Activated T-cell treated with anti-CD3 and anti-CD28 coated beads, Interleukin-2, amount 50 U/mL, for 48 hours (primary cell): ENCODE measurements around the gene TMEM178B.

Experiments used
- DNase-seq, 2 experiments: peaks; one replicate each; pipeline ENCODE4 v3.0.0-alpha.2; 2020

The TMEM178B gene

GRCh38 chr7:141265668-141266067, 191.8 kb downstream of the TMEM178B start:
- no peak for DNase-seq

- DNase-seq: no peak
Observed at GRCh38 chr7:141268614-141269013, 194.8 kb downstream of the TMEM178B start.

- no peak for DNase-seq
Observed at GRCh38 chr7:141271451-141271850, 197.6 kb downstream of the TMEM178B start.

GRCh38 chr7:141272417-141272816, 198.6 kb downstream of the TMEM178B start:
- DNase-seq: no peak

GRCh38 chr7:141275350-141275749, 201.5 kb downstream of the TMEM178B start:
- no peak for DNase-seq

GRCh38 chr7:141276031-141276430, 202.2 kb downstream of the TMEM178B start:
- DNase-seq: no peak

- DNase-seq: no peak
Observed at GRCh38 chr7:141280100-141280499, 206.2 kb downstream of the TMEM178B start.

GRCh38 chr7:141281311-141281710, 207.4 kb downstream of the TMEM178B start:
- DNase-seq: no peak

- no peak for DNase-seq
Observed at GRCh38 chr7:141286522-141286921, 212.7 kb downstream of the TMEM178B start.

GRCh38 chr7:141287936-141288335, 214.1 kb downstream of the TMEM178B start:
- DNase-seq: no peak

- DNase-seq: no peak
Observed at GRCh38 chr7:141288626-141289025, 214.8 kb downstream of the TMEM178B start.

GRCh38 chr7:141290365-141290764, 216.5 kb downstream of the TMEM178B start:
- DNase-seq: no peak

GRCh38 chr7:141290973-141291372, 217.1 kb downstream of the TMEM178B start:
- no peak for DNase-seq

GRCh38 chr7:141291541-141291940, 217.7 kb downstream of the TMEM178B start:
- no peak for DNase-seq

GRCh38 chr7:141294143-141294829, 220.4 kb downstream of the TMEM178B start:
- no peak for DNase-seq

GRCh38 chr7:141295367-141295895, 221.6 kb downstream of the TMEM178B start:
- DNase-seq: no peak

GRCh38 chr7:141300816-141301215, 227.0 kb downstream of the TMEM178B start:
- no peak for DNase-seq

GRCh38 chr7:141301544-141301943, 227.7 kb downstream of the TMEM178B start:
- no peak for DNase-seq

GRCh38 chr7:141302617-141303016, 228.8 kb downstream of the TMEM178B start:
- no peak for DNase-seq

- DNase-seq: no peak
Observed at GRCh38 chr7:141304291-141304690, 230.4 kb downstream of the TMEM178B start.

GRCh38 chr7:141306081-141306480, 232.2 kb downstream of the TMEM178B start:
- DNase-seq: no peak

GRCh38 chr7:141312395-141312794, 238.5 kb downstream of the TMEM178B start:
- no peak for DNase-seq

GRCh38 chr7:141312828-141313521, 239.1 kb downstream of the TMEM178B start:
- no peak for DNase-seq

GRCh38 chr7:141313896-141314295, 240.0 kb downstream of the TMEM178B start:
- no peak for DNase-seq
